ENCODE data around the gene MS4A13.
"Not testable (repeated sequence)": the region's sequence is repeated elsewhere in the genome, so short reads cannot be mapped to it uniquely, and the experiment has no call there.

The MS4A13 gene

DNA sequence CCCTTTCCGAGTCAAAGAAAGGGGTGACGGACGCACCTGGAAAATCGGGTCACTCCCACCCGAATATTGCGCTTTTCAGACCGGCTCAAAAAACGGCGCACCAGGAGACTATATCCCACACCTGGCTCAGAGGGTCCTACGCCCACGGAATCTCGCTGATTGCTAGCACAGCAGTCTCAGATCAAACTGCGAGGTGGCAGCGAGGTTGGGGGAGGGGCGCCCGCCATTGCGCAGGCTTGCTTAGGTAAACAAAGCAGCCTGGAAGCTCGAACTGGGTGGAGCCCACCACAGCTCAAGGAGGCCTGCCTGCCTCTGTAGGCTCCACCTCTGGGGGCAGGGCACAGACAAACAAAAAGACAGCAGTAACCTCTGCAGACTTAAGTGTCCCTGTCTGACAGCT, 17.2 kb downstream of the MS4A13 start:
- DNase-seq: not testable (repeated sequence)

GRCh38 chr11:60538627-60539026, 23.4 kb downstream of the MS4A13 start:
- DNase-seq: not testable (repeated sequence)

GRCh38 chr11:60544077-60544476, 28.9 kb downstream of the MS4A13 start:
- DNase-seq: no peak

GRCh38 chr11:60561254-60561653, 46.1 kb downstream of the MS4A13 start:
- DNase-seq: no peak

DNA sequence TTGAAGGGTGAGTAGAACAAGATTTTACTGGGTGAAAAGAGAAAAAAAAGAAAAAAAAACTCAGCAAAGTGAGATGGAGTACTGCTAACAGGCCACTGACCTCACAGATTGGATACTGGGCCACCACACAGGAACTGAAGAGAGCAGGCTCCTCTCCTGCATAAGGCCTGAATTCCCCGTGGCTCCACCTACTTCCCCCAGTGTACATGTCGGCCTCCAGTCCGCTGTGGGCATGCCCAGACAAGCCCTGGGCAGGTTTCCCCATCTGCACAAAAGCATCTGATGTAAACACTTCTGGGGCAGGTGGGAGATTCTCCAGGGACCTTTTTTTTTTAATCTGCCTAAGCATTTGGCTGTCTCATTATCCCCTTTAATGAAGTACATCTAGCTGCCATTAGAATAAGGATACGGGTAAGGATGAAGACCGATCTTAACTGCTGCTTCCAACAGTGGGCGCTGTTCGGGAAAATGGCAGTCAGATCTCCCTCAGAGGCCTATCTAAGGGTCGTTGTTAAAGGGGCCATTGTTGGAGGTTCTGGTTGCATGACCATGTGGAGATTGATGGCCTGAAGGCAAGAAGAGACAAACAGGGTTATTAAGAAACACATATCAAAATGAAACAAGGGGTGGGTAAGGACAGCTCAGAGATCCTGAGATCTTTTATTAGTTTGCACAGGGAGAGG, 48.5 kb downstream of the MS4A13 start:
- DNase-seq: peak; percentile 56

DNA sequence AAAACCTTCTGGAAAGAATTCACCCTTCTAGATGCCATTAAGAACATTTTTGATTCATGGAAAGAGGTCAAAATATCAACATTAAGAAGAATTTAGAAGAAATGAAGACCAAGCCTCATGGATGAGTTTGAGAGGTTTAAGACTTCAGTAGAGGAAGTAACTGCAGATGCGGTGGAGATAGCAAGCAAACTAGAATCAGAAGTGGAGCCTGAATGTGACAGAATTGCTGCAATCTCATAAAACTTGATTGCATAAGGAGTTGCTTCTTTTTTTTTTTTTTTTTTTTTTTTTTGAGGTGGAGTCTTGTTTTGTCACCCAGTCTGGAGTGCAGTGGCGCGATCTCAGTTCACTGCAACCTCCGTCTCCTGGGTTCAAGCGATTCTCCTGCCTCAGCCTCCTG, 51.6 kb downstream of the MS4A13 start:
- no peak for DNase-seq

DNA sequence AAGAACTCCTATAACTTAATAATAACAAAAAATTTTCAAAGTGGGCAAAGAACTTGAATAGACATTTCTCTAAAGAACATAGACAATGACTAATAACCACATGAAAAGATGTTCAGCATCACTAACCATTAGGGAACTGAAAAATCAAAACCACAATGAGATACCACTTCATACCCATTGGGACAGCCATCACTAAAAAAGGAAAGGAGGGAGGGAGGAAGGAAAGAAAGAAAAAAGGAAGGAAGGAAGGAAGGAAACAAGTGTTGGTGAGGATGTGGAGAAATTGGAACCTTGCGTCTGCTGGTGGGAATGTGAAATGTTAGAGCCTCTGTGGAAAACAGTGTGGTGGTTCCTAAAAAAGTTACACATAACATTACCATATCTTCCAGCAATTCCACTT, 55.8 kb downstream of the MS4A13 start:
- DNase-seq: no peak

- no peak for DNase-seq
Observed at GRCh38 chr11:60589611-60590010, 74.4 kb downstream of the MS4A13 start.

Measured in NCI-H146 (cell line).